Activated CD4-positive, alpha-beta T cell treated with anti-CD3 and anti-CD28 coated beads for 36 hours (primary cell): Measurements from ENCODE around the gene BRAF. TPM values are rescaled to one million over a fixed set of nuclear protein-coding genes. Genes with fewer than 3 reads are reported as not detected.
A peak's percentile ranks its signal among the peaks of the same experiment; 100 is the strongest.
"Not testable (repeated sequence)": the region's sequence is repeated elsewhere in the genome, so short reads cannot be mapped to it uniquely, and the experiment has no call there.

Source experiments
- ATAC-seq: fragments of 200-7000 bp; cut with Tn5 transposase; one replicate; pipeline ENCODE4 v1.10.0; 2021; ENCODE audit warnings: mild to moderate bottlenecking, moderate library complexity
- CTCF ChIA-PET: fragments of 350-600 bp; sonication (Branson Sonifier 250); formaldehyde crosslinking; loops from one replicate; lab custom pipeline; 2021; ENCODE audit warnings: antibody characterized with exemption; lab: Charles Lee
- POLR2A ChIA-PET: fragments of 350-600 bp; sonication (Branson Sonifier 250); formaldehyde crosslinking; loops from one replicate; lab custom pipeline; 2021; ENCODE audit warnings: antibody characterized with exemption, inconsistent platforms; lab: Charles Lee
- DNase-seq: peaks from one replicate; pipeline ENCODE4 v3.0.0-alpha.2; 2020
- H3K27ac Mint-ChIP-seq: one replicate; pipeline ENCODE4 v1.8.0; 2021; ENCODE audit warnings: mixed read lengths
- H3K27me3 Mint-ChIP-seq: one replicate; pipeline ENCODE4 v1.8.0; 2021; ENCODE audit warnings: mixed read lengths
- H3K36me3 Mint-ChIP-seq: one replicate; pipeline ENCODE4 v1.8.0; 2021; ENCODE audit warnings: low read depth, mixed read lengths
- H3K4me1 Mint-ChIP-seq: one replicate; pipeline ENCODE4 v1.8.0; 2021; ENCODE audit warnings: mixed read lengths
- H3K4me3 Mint-ChIP-seq: one replicate; pipeline ENCODE4 v1.8.0; 2021; ENCODE audit warnings: mild to moderate bottlenecking, moderate library complexity, mixed read lengths
- H3K9me3 Mint-ChIP-seq: one replicate; pipeline ENCODE4 v1.8.0; 2021; ENCODE audit warnings: low read depth, mixed read lengths
- intact Hi-C, 2 experiments: fragments of 100-400 bp; cut with DNase I in 1 of 2; cut with micrococcal nuclease in 1 of 2; formaldehyde crosslinking; loops; one replicate each; pipeline versions ENCODE4 v1.14.2 to v1.15.1; 2022 to 2024; cut with DNase I, micrococcal nuclease
- total RNA-seq, 2 experiments: library from RNA; stranded (reverse); gene quantifications; one replicate each; pipeline ENCODE4 v1.2.3, GENCODE V29; 2021

The BRAF gene
- total RNA-seq, 2 experiments from 2014 or later: 30.8 to 47.2 TPM

DNA sequence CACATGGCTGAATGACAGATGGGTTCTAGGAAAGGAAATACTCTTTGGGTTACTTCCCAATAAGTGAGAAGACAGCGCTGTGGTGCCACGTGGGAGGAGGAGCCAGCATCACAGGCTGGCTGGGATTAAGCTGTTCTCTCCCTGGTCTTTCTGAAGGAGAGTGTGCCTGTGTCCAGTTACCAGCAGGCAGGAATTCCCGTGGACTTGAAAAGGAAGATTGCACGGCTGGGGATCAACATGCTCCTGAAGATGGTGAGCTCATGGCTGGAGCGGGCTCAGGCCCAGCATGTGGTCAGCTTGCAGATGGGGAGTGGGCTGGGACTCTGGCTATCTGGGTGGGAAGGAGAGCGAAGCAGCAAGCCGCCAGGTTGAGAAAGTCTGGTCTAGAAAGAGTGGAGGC lies 243.8 kb downstream of the BRAF start:
- ChIA-PET CTCF (no interaction called here), POLR2A (interaction anchor here (0.6 kb wide), 1 partner anchor 199 kb away, joined by 3 read pairs; no protein-coding TSS in a partner anchor)
- H3K4me1 Mint-ChIP-seq: peaks cover 5% of the 10 kb centered on the region
- peaks cover 52% of the 10 kb centered on the region for H3K36me3 Mint-ChIP-seq
- no peak for DNase-seq
- no peak overlapping the region for H3K4me3 Mint-ChIP-seq
- no peaks in the 10 kb centered on the region for H3K9me3 Mint-ChIP-seq
- H3K27ac Mint-ChIP-seq: no peak overlapping the region
- ATAC-seq: no peak
- no peaks in the 10 kb centered on the region for H3K27me3 Mint-ChIP-seq
- intact Hi-C loops: no loop called here

DNA sequence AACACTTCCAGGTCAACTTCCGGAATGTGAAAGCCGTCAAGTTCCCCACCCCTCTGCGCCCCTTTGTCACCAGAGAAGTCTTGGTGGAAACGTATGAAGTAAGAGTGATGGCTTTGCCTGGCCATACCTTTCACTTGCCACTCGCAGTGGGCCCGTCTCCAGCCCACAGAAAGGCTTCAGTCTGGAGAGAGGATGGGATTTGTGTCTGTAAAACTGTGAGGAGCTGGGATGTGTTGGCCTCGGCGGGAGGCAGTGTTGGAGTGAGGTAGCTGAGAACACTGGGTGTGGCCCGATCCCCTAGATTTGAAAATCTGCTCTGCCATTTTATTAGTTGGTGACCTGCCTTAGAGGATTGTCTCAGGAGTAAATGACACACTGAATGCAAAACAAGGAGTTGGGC lies 245.5 kb downstream of the BRAF start:
- no peak for ATAC-seq
- intact Hi-C loops: loop anchor here in 1 of 2 experiments (10.0 kb wide), 2 partner anchors 504 to 1314 kb away; partner anchors contain the start of gene KDM7A
- Mint-ChIP-seq H3K4me3 (no peak overlapping the region), H3K27me3 (no peaks in the 10 kb centered on the region), H3K36me3 (peaks cover 53% of the 10 kb centered on the region), H3K27ac (no peak overlapping the region), H3K9me3 (no peaks in the 10 kb centered on the region), H3K4me1 (peaks cover 22% of the 10 kb centered on the region)
- POLR2A ChIA-PET: no interaction called here
- no peak for DNase-seq
- CTCF ChIA-PET: interaction anchor here (0.6 kb wide), 1 partner anchor 1617 kb away, joined by 3 read pairs; no protein-coding TSS in a partner anchor

DNA sequence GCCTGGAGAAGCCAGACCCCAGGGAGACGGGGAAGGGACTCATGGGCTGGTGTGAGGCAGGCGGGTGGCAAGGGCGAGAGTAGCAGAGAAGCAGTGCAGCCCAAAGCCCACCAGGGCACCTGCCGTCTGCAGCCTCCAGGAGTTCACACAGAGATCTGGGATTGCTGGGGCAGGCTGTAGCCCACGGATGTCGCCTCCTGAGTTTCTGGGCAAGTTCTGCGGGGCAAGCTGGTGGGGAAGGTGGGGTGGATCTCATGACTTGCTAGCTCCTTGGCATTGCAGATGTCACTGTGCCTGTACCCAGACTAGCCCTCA lies 246.0 kb downstream of the BRAF start:
- peaks cover 49% of the 10 kb centered on the region for H3K36me3 Mint-ChIP-seq
- H3K4me3 Mint-ChIP-seq: no peak overlapping the region
- no peak overlapping the region for H3K27ac Mint-ChIP-seq
- CTCF ChIA-PET: interaction anchor here (0.6 kb wide), 1 partner anchor 1618 kb away, joined by 3 read pairs; no protein-coding TSS in a partner anchor
- intact Hi-C loops: loop anchor here in 1 of 2 experiments (10.0 kb wide), 2 partner anchors 504 to 1314 kb away; partner anchors contain the start of gene KDM7A
- ATAC-seq (no peak), DNase-seq (no peak)
- peaks cover 26% of the 10 kb centered on the region for H3K4me1 Mint-ChIP-seq
- H3K27me3 Mint-ChIP-seq: no peaks in the 10 kb centered on the region
- H3K9me3 Mint-ChIP-seq: no peaks in the 10 kb centered on the region
- POLR2A ChIA-PET: no interaction called here

DNA sequence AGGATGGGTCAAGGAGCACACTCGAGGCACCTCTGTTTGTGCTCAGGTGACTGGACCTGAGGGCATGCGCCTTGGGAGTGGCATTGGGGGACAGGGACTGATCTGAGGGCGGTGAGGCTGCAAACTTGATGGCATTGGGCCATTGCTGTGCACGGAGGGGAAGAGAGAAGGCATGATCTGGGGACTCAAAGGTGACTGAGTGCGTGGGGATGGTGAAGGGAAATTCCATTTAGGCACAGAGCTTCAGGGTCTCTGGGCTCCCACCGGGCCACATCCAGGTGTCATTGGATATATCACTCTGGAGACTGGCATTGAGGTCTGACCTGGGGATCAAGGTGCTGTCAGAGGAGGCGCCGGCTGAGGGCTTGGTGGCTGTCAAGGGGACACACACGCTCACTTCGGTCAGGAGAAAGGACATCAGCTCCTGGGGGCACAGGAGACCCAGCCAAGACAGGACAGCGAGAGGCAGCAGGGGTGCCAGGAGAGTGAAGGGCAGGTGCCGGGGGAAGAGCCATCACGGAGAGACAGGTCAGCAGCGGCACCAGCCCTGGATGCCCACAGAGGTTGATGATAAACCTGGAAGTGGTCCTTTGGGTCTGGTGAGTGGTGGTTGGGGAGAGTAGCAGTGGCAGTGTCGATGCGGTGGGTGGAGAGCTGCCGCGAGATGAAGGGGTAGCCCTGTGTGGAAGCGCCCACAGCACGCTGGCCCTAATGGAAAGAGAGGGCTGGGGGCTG lies 246.5 kb downstream of the BRAF start:
- Mint-ChIP-seq H3K27ac (no peak overlapping the region), H3K9me3 (no peaks in the 10 kb centered on the region), H3K4me3 (no peak overlapping the region), H3K4me1 (peaks cover 30% of the 10 kb centered on the region), H3K36me3 (peaks cover 47% of the 10 kb centered on the region), H3K27me3 (no peaks in the 10 kb centered on the region)
- ATAC-seq: no peak
- intact Hi-C loops: loop anchor here in 1 of 2 experiments (10.0 kb wide), 2 partner anchors 503 to 1313 kb away; partner anchors contain the start of gene KDM7A
- no peak for DNase-seq
- CTCF ChIA-PET: no interaction called here
- POLR2A ChIA-PET: no interaction called here

DNA sequence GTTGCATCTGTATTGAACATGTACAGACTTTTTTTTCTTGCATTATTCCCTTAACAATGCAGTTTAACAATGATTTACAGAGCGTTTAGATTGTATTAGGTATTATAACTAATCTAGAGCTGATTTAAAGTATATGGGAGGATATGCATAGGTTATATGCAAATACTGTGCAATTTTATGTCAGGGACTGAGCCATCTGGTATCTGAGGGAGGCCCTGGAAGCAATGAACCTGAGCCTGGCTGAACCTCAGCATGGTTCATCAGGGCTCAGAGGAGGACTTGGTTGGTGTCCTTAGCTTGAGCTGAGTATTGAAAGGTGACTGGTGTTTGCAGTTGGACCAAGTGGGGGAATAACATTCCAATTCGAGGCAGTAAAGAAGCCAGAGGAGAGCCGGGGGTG lies 247.2 kb downstream of the BRAF start:
- no peak for ATAC-seq
- intact Hi-C loops: loop anchor here in 1 of 2 experiments (10.0 kb wide), 2 partner anchors 503 to 1313 kb away; partner anchors contain the start of gene KDM7A
- H3K36me3 Mint-ChIP-seq: peaks cover 47% of the 10 kb centered on the region

DNA sequence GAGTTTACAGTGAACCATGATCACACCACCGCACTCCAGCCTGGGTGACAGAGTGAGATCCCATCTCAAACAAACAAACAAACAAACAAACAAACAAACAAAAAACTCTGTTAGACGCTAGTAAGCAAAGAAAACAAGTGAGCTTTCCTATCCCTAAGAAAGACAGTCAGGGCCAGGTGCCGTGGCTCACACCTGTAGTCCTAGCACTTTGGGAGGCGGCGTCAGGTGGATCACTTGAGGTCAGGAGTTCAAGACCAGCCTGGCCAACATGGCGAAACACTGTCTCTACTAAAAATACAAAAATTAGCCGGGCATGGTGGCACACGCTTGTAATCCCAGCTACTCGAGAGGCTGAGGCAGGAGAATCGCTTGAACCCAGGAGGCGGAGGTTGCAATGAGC lies 247.8 kb downstream of the BRAF start:
- intact Hi-C loops: loop anchor here in 1 of 2 experiments (10.0 kb wide), 2 partner anchors 502 to 1312 kb away; partner anchors contain the start of gene KDM7A
- DNase-seq, H3K9me3 Mint-ChIP-seq, H3K4me3 Mint-ChIP-seq, H3K27me3 Mint-ChIP-seq, H3K27ac Mint-ChIP-seq, POLR2A ChIA-PET, ATAC-seq: not testable (repeated sequence)
- CTCF ChIA-PET: interaction anchor here (1.5 kb wide), 1 partner anchor 19 kb away, joined by 4 read pairs; the partner anchor contains the start of gene NDUFB2
- Mint-ChIP-seq H3K36me3 (peaks cover 43% of the 10 kb centered on the region), H3K4me1 (peaks cover 35% of the 10 kb centered on the region)

More for the DNA sequence above, 247.2 kb downstream of the BRAF start:
- peaks cover 30% of the 10 kb centered on the region for H3K4me1 Mint-ChIP-seq
- no peak overlapping the region for H3K4me3 Mint-ChIP-seq
- no peak overlapping the region for H3K27ac Mint-ChIP-seq
- ChIA-PET CTCF (no interaction called here), POLR2A (no interaction called here)
- DNase-seq: no peak
- no peaks in the 10 kb centered on the region for H3K9me3 Mint-ChIP-seq
- H3K27me3 Mint-ChIP-seq: no peaks in the 10 kb centered on the region

DNA sequence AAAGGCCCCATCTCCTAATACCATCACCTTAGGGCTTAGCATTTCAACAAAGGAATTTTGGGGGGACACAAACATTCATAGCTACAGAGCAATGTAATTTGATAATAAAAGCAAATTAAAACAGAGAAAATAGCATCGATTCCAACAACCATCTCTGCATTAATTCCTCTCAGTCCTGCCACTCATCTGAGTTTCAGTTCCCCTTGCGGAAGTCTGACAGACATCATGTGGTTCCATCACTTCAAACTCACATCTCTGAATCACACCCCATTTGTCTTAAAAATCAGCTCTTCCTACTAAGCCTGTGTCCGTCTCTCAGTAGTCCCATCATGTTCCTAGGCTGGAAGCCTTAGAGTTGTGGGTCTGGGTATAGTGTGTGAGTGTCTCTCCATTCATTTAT lies 248.4 kb downstream of the BRAF start:
- Mint-ChIP-seq H3K27ac (no peak overlapping the region), H3K4me1 (peaks cover 35% of the 10 kb centered on the region), H3K27me3 (no peaks in the 10 kb centered on the region), H3K9me3 (no peaks in the 10 kb centered on the region), H3K36me3 (peaks cover 41% of the 10 kb centered on the region), H3K4me3 (no peak overlapping the region)
- ATAC-seq: no peak
- no peak for DNase-seq
- POLR2A ChIA-PET: no interaction called here
- CTCF ChIA-PET: interaction anchor here (0.9 to 1.8 kb wide), 3 partner anchors 14 to 199 kb away, joined by 3 to 6 read pairs (median 4); partner anchors contain the start of gene NDUFB2
- intact Hi-C loops: loop anchor here in 1 of 2 experiments (10.0 kb wide), 2 partner anchors 502 to 1312 kb away; partner anchors contain the start of gene KDM7A

DNA sequence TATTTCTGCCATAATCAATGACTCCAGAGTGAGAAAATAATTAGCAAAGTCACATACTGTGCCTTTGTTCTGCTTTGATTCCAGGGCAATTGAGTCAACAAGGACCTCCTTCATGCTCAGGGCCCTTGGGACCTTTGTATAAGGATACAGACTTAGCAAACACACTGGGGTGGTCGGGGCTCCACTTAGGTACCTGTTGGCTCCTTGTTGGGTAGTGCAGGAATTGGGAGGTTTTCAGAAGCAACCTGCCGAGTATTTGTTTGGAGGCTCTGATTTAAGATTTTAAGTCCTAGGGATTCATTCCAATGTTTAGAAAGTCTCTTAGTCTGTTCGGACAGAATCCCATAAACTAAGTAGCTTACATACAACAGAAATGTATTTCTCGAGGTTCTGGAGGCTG lies 249.0 kb downstream of the BRAF start:
- no peak overlapping the region for H3K27ac Mint-ChIP-seq
- H3K4me3 Mint-ChIP-seq: peak overlapping the region; percentile 35
- intact Hi-C loops: loop anchor here in 1 of 2 experiments (10.0 kb wide), 2 partner anchors 501 to 1311 kb away; partner anchors contain the start of gene KDM7A
- H3K9me3 Mint-ChIP-seq: no peaks in the 10 kb centered on the region
- DNase-seq (no peak), ATAC-seq (no peak)
- CTCF ChIA-PET: interaction anchor here (0.9 to 1.8 kb wide), 5 partner anchors 14 to 426 kb away, joined by 3 to 8 read pairs (median 4); partner anchors contain the start of gene NDUFB2
- H3K27me3 Mint-ChIP-seq: no peaks in the 10 kb centered on the region
- POLR2A ChIA-PET: no interaction called here
- H3K4me1 Mint-ChIP-seq: peaks cover 35% of the 10 kb centered on the region
- peaks cover 37% of the 10 kb centered on the region for H3K36me3 Mint-ChIP-seq

DNA sequence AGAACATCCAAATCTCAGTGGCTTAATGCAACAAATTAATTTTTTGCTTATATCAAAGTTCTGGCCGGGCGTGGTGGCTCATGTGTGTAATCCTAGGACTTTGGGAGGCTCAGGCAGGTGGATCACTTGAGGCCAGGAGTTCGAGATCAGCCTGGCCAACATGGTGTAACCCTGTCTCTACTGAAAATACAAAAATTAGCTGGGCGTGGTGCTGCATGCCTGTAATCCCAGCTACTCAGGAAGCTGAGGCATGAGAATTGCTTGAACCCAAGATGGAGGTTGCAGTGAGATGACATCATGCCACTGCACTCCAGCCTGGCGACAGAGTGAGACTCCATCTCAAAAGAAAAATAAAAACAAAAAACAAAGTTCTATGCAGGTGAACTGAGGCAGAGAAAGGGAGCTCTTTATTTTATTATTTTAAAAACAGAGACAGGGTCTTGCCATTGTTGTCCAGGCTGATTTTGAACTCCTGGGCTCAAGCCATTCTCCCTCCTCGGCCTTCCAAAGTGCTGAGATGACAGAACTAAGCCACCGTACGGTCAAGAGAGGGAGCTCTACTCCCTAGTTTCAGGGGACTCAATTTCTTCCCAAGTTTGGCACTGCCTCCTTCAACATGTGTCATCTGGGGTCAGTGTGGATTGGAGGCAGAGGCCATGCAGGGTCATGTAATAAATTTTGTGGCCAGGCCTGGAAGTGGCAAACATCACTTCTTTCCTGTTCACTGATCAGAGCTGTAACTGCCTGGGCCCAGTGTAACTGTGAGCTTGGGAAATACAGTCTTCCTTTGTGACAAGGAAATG lies 249.6 kb downstream of the BRAF start:
- H3K36me3 Mint-ChIP-seq: peaks cover 35% of the 10 kb centered on the region
- peak overlapping the region; percentile 61 for H3K27ac Mint-ChIP-seq
- no peaks in the 10 kb centered on the region for H3K27me3 Mint-ChIP-seq
- ATAC-seq: no peak
- ChIA-PET CTCF (interaction anchor here (0.6 to 1.9 kb wide), 10 partner anchors 9 to 850 kb away, joined by 3 to 8 read pairs (median 3); partner anchors contain the start of gene NDUFB2), POLR2A (no interaction called here)
- DNase-seq: no peak
- peak overlapping the region; percentile 85 for H3K4me3 Mint-ChIP-seq
- intact Hi-C loops: loop anchor here in 1 of 2 experiments (10.0 kb wide), 2 partner anchors 500 to 1310 kb away; partner anchors contain the start of gene KDM7A
- no peaks in the 10 kb centered on the region for H3K9me3 Mint-ChIP-seq
- peaks cover 35% of the 10 kb centered on the region for H3K4me1 Mint-ChIP-seq

DNA sequence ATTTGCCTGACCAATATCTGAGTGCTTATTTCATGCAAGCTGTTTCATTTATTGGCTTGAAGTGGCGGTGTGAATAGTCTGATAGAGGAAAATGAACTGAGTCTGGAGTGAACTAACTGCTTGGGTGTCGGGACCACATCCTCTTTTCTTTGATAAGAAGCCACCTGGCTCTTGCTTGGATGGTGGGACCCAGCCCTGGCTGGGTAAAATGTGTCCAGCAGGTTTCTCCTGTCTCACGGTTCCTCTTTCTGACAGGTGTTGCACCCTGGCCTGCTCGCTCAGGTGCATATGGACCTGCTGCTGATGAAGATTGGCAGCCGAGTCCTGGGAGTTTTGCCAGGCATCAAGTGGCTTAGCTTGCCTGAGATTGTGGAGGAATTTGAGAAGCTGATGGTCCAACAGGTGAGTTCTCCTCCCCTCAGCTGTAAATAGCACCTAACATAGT lies 250.4 kb downstream of the BRAF start:
- Mint-ChIP-seq H3K27ac (peak overlapping the region; percentile 14), H3K27me3 (no peaks in the 10 kb centered on the region), H3K4me1 (peaks cover 35% of the 10 kb centered on the region), H3K9me3 (no peaks in the 10 kb centered on the region), H3K4me3 (peak overlapping the region; percentile 85), H3K36me3 (peaks cover 32% of the 10 kb centered on the region)
- POLR2A ChIA-PET: no interaction called here
- CTCF ChIA-PET: interaction anchor here (0.6 to 1.9 kb wide), 8 partner anchors 10 to 850 kb away, joined by 3 to 8 read pairs (median 4); partner anchors contain the start of gene NDUFB2
- ATAC-seq (no peak), DNase-seq (no peak)
- intact Hi-C loops: loop anchor here in 1 of 2 experiments (10.0 kb wide), 2 partner anchors 500 to 1310 kb away; partner anchors contain the start of gene KDM7A
